DMS114 treated with DMSO at 0.1 percent for 48 hours (cell line): ENCODE measurements around the gene TBC1D30.
"Not testable (repeated sequence)": the region's sequence is repeated elsewhere in the genome, so short reads cannot be mapped to it uniquely, and the experiment has no call there.

Experiments
- DNase-seq: peaks from one replicate; lab custom pipeline; 2025; ENCODE audit not compliant: unreplicated experiment; lab: John Stamatoyannopoulos, UW

TBC1D30 gene

GRCh38 chr12:64806173-64806572, 18.3 kb upstream of the TBC1D30 start:
- DNase-seq: no peak

DNA sequence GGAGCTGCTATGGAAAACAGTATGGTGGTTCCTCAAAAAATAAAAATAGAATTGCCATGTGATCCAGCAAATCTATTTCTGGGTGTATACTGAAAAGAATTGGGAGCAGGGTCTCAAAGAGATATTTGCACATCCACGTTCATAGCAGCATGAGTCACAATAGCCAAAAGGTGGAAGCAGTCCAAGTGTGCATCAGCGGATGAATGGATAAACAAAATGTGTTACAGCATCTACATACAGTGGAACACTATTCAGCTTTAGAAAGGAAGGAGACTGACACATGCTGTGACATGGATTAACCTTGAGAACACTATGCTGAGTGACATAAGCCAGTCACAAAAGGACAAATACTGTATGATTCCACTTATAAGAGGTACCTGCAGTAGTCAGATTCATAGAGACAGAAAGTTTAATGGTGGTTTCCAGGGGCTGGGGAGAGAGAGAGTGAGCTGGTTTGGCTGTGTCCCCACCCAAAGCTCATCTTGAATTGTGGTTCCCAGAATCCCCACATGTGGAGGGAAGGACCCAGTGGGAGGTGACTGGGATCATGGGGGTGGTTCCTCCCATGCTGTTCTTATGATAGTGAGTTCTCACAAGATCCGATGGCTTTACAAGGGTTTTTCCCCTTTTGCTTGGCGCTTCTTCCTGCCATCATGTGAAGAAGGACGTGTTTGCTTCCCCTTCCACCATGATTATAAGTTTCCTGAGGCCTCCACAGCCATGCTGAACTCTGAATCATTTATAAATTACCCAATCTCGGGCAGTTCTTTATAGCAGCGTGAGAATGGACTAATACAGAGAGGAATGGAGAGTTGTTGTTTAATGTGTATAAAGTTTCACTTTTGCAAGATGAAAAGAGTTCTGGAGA, 17.6 kb upstream of the TBC1D30 start:
- DNase-seq: no peak

DNA sequence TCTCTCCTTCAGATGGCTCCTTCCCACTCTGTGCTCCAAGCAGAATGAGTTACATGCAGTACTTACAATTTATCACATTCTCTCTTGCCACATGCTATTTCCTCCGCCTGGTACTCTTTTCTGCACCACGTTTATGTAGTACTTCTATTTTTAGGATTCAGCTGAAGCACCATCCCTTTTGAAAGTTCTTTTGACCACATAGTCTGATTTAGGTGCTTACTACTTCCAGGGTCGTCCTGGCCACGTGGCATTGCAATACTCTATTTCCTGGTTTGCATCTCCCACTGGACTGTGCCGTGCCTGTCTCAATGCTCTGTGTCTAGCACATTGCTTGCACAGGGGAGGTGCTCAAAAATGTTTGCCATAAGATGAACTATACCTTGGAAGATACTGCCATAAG, 16.3 kb upstream of the TBC1D30 start:
- DNase-seq: no peak

DNA sequence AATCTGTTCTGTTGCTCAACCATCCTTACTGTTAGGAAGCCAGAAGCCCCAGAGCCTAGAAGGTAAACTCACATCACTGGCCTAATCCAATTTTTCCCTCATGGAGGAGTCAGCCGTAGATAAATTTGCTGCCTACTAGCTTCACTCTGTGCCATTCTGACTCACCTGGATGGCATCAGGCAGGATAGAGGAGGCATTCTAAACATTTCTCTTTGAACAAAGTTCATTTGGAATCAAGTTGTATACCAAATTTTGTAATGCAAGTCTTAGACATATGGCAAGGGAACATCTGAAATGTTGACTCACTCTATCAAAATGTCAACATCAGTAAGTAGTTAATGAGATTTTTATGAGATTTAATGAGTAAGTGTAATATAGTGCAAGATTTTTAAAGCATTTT, 13.6 kb upstream of the TBC1D30 start:
- no peak for DNase-seq

GRCh38 chr12:64813723-64814122, 10.7 kb upstream of the TBC1D30 start:
- DNase-seq: no peak

DNA sequence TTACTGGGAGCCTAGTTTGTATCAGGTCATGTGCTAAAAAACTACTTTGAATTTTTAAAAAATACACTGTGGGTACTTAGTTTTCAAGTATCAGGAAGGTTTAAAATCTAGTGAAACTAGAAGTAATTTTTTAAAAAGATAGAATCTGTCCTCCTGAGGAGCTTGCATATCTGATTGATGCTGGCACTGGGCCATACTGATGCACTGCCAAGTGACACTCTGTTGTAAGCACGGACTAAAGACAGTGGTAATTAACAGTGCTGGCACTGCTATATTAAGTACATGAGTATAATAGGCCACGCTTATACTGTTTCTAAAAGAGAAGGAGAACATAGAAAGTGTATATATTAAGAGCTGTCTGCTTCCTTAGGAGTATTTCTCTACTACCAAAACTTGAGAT, 10.0 kb upstream of the TBC1D30 start:
- no peak for DNase-seq

GRCh38 chr12:64819816-64820402, 4.5 kb upstream of the TBC1D30 start:
- DNase-seq: no peak

DNA sequence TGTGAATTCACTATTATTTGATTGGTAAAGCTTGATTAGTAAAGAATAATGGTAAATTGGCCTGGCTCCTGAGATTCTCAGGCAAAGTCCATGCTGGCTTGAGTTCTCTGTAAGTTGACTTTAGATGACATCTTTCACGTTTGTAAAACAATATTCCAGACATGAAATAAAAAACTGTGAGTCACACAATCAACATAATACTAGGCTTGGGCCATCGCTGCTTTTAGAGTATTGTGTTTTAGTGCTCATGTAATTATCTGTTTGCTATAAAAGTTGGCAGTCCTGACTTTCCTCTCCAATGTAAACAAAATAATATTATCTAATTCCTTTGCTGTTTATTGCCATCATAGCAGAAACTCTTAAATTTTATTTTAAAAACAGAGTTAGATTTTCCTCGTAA, 3.9 kb upstream of the TBC1D30 start:
- no peak for DNase-seq

DNA sequence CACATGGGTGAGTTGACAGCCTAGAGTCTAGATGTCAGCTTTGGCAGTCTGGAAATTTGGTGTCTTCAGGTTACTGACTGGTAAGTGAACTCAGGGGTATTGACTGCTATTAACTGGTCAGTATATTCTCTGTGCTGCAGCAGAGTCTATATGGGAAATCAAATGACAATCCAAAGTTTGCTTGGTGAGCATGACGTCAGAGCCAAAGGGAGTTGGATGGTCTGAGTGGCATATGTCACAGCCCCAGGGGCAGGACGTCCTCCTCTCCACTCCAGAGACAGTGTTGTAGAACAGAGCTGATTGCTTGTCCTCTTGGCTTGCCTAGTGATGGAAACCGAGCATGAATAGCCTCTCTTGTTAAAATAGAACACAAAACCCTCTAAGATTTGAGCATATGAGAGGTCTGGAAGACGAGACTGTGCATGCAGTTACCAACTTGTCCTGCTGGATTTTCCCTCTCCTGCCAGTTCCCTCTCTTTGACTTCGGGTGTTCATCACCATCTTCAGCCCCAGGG, 3.3 kb upstream of the TBC1D30 start:
- no peak for DNase-seq

GRCh38 chr12:64824130-64824499, 332 bp upstream of the TBC1D30 start:
- peak; percentile 24 for DNase-seq

DNA sequence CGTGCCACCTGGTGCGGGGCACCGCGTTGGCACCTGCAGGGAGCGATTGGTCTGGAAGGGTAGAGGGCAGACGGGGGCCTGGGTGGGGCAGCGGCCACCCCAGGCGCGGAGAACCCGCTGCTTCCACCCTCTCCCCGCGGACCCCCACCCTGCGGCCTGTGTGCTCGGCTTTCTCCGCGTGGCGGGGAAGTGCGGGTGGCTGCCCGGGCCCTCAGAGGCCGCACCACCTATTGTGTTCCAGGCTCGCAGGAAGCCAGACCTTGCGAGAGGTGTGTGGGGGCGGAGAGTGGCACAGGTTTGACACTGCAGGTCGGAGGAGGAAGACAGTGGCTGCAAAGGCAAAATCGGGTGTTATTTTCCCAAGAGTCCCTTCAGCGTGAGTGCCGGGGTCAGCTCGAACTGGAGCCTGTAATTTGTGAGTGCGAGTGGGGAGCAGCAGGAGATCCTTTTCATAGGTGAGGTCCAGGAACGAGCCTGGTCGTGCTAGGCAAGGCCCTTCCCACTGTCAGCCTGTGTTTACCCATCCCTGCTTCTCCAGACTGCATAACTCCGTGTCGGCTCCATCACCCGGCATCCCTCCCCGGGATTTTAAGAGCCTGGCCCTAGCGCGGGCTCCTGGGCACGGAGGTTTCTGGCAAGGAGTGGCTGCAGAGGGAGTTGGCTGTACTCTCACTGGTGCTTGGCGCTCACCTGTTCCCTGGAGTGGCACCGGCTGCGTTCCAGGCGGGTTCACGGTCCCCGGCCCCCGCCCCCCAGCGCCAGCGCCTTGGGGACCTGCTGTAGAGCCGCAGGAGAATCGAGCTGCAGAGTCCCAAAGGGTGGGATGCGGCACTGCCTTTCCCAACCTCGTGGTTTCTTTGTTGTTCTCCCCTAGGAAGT, 935 bp downstream of the TBC1D30 start:
- DNase-seq: no peak

DNA sequence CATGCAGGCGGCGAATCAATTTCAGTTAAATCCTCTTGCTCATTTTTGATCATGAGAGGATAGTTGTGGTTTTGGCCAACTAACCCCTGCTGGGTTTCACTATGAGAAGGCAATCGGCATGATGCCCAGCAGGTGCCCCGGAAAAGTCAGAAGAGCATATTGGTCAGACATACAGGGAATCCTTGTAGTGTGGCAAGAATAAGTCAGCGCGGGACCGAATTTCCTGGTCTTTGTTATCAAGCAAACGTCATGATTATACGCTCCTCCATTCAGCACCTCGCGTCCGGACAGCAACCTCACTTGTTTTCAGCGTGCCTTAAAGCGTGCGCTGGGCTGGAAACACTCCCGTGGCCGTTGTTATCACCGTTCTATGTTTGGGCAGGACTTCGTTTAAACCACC, 1.8 kb downstream of the TBC1D30 start:
- no peak for DNase-seq

DNA sequence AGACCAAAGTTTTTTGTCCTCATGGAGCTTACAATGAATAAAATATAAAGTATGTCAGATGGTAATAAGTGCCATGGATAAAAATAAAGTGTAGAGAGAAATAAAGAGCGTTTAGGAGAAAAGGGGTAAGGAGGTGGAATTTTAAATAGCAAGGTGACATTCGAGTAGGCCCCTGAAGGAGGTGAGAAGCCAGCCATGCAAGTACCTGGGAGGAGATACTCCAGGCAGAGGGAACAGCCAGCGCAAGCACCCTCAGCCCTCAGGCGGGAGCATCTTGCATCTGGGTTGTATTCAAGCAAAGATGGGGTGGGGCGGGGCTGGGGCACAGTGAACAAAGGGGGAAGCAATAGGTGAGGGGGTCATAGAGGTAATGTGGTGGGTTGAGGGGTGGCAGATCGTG, 4.3 kb downstream of the TBC1D30 start:
- DNase-seq: no peak

DNA sequence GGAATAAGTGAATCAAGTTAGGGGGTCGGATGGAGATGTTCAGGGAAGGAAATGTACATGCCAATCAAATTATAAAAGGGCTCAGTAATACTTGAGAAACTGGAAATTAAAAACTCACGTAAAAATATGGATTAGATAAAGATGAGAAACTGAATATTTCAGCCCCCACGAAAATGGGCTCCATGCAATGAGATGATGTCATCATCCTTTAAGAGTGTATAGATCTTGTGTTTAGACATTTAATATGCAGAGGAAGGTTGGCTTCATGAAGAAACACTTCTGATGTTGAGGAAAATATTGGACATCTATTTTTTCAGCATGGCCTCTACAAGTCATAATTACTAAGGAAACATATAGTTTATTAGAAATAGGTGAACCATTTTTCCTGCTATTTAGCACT, 9.5 kb downstream of the TBC1D30 start:
- no peak for DNase-seq

- DNase-seq: no peak
Measured at GRCh38 chr12:64835901-64836300, 11.5 kb downstream of the TBC1D30 start.

DNA sequence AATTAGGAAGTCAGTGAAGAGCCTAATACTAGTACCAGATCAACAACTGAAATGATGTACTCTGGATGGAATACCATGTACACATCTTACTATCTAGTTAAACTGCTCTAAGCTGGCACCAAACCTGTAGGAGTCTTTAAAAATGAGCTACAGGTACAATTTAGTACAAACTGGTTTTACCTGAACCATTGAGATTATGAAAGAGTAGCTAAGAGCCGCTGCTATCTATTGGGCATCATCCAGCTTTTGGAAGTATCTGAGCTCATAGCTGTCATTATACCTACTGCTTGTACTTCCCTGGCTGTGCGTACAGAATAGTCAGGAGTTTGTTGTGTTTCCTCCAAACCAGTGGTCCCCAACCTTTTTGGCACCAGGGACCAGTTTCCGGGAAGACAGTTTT, 12.4 kb downstream of the TBC1D30 start:
- no peak for DNase-seq

- no peak for DNase-seq
Measured at GRCh38 chr12:64837427-64837826, 13.0 kb downstream of the TBC1D30 start.

- no peak for DNase-seq
Measured at GRCh38 chr12:64840119-64840518, 15.7 kb downstream of the TBC1D30 start.

- DNase-seq: no peak
Measured at GRCh38 chr12:64840949-64841717, 16.7 kb downstream of the TBC1D30 start.

- DNase-seq: not testable (repeated sequence)
Measured at GRCh38 chr12:64848409-64848808, 24.0 kb downstream of the TBC1D30 start.
